B cell (primary cell): Measurements from ENCODE around the gene ZNF326. TPM values are rescaled to one million over a fixed set of nuclear protein-coding genes. Genes with fewer than 3 reads are reported as not detected.

ENCODE experiments used
- ATAC-seq: fragments of 200-7000 bp; cut with Tn5 transposase; one replicate; pipeline ENCODE4 v1.10.0; 2021; ENCODE audit warnings: low read depth, mild to moderate bottlenecking, moderate number of reproducible peaks, moderate library complexity
- CTCF ChIA-PET: fragments of 350-600 bp; sonication (Branson Sonifier 250); formaldehyde crosslinking; loops from one replicate; lab custom pipeline; 2021; ENCODE audit warnings: antibody characterized with exemption, inconsistent platforms; lab: Charles Lee
- POLR2A ChIA-PET: fragments of 350-600 bp; sonication (Branson Sonifier 250); formaldehyde crosslinking; loops from one replicate; lab custom pipeline; 2021; ENCODE audit warnings: antibody characterized with exemption; lab: Charles Lee
- DNase-seq: peaks from one replicate; pipeline ENCODE4 v3.0.0; 2013
- H2AFZ ChIP-seq: 2 replicates; pipeline ENCODE4 v1.6.1; 2012; ENCODE audit warnings: mild to moderate bottlenecking, low read depth, low read length; ENCODE audit not compliant: insufficient read depth, poor library complexity, severe bottlenecking
- H3K27ac ChIP-seq, 2 donors: 1 replicate in 1 of 2; 2 replicates in 1 of 2; pipeline ENCODE4 v1.5.1; 2012 to 2013; ENCODE audit warnings: low read length in 2 of 2, mild to moderate bottlenecking in 2 of 2, moderate library complexity in 1 of 2
- H3K27me3 ChIP-seq, 4 experiments: fragments of 200-600 bp in 1 of 4; sonication (generic) in 1 of 4; replicated peaks in 1 of 4; 1 replicate in 2 of 4; 2 replicates in 2 of 4; pipeline versions ENCODE4 v1.6.1 to v1.7.0; 2013 to 2016; ENCODE audit warnings: low read length in 3 of 4, mild to moderate bottlenecking in 2 of 4, mixed read lengths in 1 of 4, moderate library complexity in 1 of 4; ENCODE audit not compliant: insufficient read depth in 4 of 4, control insufficient read depth in 3 of 4; ENCODE audit errors: control extremely low read depth in 1 of 4
- H3K36me3 ChIP-seq, 2 experiments: replicated peaks in 1 of 2; 1 replicate in 1 of 2; 2 replicates in 1 of 2; pipeline versions ENCODE4 v1.6.1 to v1.7.1; 2013; ENCODE audit warnings: low read length in 1 of 2; ENCODE audit not compliant: insufficient read depth in 2 of 2, control insufficient read depth in 1 of 2; ENCODE audit errors: control extremely low read depth in 1 of 2, extremely low read depth in 1 of 2
- H3K4me1 ChIP-seq, 2 donors: fragments of 200-600 bp in 1 of 2; sonication (generic) in 1 of 2; 1 replicate in 1 of 2; 2 replicates in 1 of 2; pipeline versions ENCODE4 v1.5.1 to v1.6.1; 2013 to 2017; ENCODE audit warnings: low read length in 2 of 2; ENCODE audit not compliant: control insufficient read depth in 2 of 2, insufficient read depth in 2 of 2
- H3K4me2 ChIP-seq: replicated peaks from 2 replicates; pipeline ENCODE3; 2012; ENCODE audit warnings: mild to moderate bottlenecking, low read depth, low read length; ENCODE audit not compliant: poor library complexity, severe bottlenecking
- H3K4me3 ChIP-seq, 5 experiments: fragments of 200-600 bp in 1 of 5; sonication (generic) in 1 of 5; 1 replicate in 3 of 5; 2 replicates in 2 of 5; pipeline versions ENCODE4 v1.5.1 to v1.7.0; 2011 to 2016; ENCODE audit warnings: low read length in 4 of 5, mild to moderate bottlenecking in 4 of 5, low read depth in 2 of 5, control low read depth in 1 of 5, moderate library complexity in 1 of 5; ENCODE audit not compliant: insufficient read depth in 1 of 5; ENCODE audit errors: control extremely low read depth in 1 of 5, extremely low read depth in 1 of 5
- H3K79me2 ChIP-seq: fragments of 200-600 bp; sonication (generic); one replicate; pipeline ENCODE4 v1.6.0; 2016; ENCODE audit warnings: low read length; ENCODE audit not compliant: control insufficient read depth, insufficient read depth
- H3K9ac ChIP-seq: fragments of 200-600 bp; sonication (generic); 2 replicates; pipeline ENCODE4 v1.6.1; 2017; ENCODE audit warnings: mild to moderate bottlenecking, low read length, moderate library complexity
- H3K9me3 ChIP-seq, 3 donors: one replicate each; pipeline versions ENCODE4 v1.6.1 to v1.7.1; 2013; ENCODE audit warnings: low read length in 2 of 3; ENCODE audit not compliant: control insufficient read depth in 2 of 3, insufficient read depth in 1 of 3; ENCODE audit errors: control extremely low read depth in 1 of 3
- H4K20me1 ChIP-seq: 2 replicates; pipeline ENCODE4 v1.6.0; 2012; ENCODE audit warnings: mild to moderate bottlenecking, low read length; ENCODE audit not compliant: insufficient read depth, control insufficient read depth, poor library complexity, severe bottlenecking
- H3K27ac Mint-ChIP-seq: one replicate; pipeline ENCODE4 v1.8.0; 2021; ENCODE audit warnings: mixed read lengths
- H3K27me3 Mint-ChIP-seq: one replicate; pipeline ENCODE4 v1.8.0; 2021; ENCODE audit warnings: mixed read lengths
- H3K4me1 Mint-ChIP-seq: one replicate; pipeline ENCODE4 v1.8.0; 2021; ENCODE audit warnings: mixed read lengths
- H3K4me3 Mint-ChIP-seq: one replicate; pipeline ENCODE4 v1.8.0; 2021; ENCODE audit warnings: mixed read lengths
- H3K9me3 Mint-ChIP-seq: one replicate; pipeline ENCODE4 v1.8.0; 2022; ENCODE audit warnings: mixed read lengths; ENCODE audit not compliant: insufficient read depth
- CTCF ChIP-seq: fragments of 200-600 bp; IDR thresholded peaks from one replicate; pipeline ENCODE4 v1.8.0; 2022; ENCODE audit warnings: antibody characterized with exemption, mild to moderate bottlenecking
- EZH2 ChIP-seq: IDR thresholded peaks from 2 replicates; pipeline ENCODE4 v1.6.1; 2012; ENCODE audit warnings: borderline replicate concordance, low read depth, mild to moderate bottlenecking, moderate library complexity, low read length; ENCODE audit not compliant: insufficient read depth, poor library complexity, severe bottlenecking
- WGBS: methylation state at CpG from one replicate; pipeline ENCODE4 v1.1.5; 2013; ENCODE audit warnings: missing lambda C conversion rate; ENCODE audit not compliant: insufficient coverage; 5-methylcytosine and 5-hydroxymethylcytosine counted together
- intact Hi-C: fragments of 100-400 bp; cut with micrococcal nuclease; formaldehyde crosslinking; loops from one replicate; pipeline ENCODE4 v1.10.0; 2022
- polyA plus RNA-seq: library from polyadenylated mRNA; depleted of rRNA; stranded (reverse); fragments of >200 nt; gene quantifications from 2 replicates; pipeline ENCODE4 v1.2.3, GENCODE V29; 2012
- total RNA-seq, 2 donors: library from RNA; stranded (reverse); fragments of 120-200 nt in 1 of 2; gene quantifications; 1 replicate in 1 of 2; 2 replicates in 1 of 2; pipeline versions ENCODE4 v1.2.3 to v1.2.4, GENCODE V29; 2013 to 2022

Gene ZNF326
- total and polyA plus RNA-seq, 2 donors (not counting 1 experiment from before 2014, with no cell fraction given), result 6.1 to 34.1 TPM

- no peaks in the 10 kb centered on the region for H3K79me2 ChIP-seq
- DNase-seq (no peak), ATAC-seq (no peak)
- peaks cover 41% of the 10 kb centered on the region for H3K27me3 Mint-ChIP-seq
- H3K4me3 ChIP-seq, result no peak overlapping the region
- no peaks in the 10 kb centered on the region for H3K4me1 ChIP-seq
- no peaks in the 10 kb centered on the region for H3K9me3 Mint-ChIP-seq
- WGBS, result 100% methylated on average over 2 of the region's 5 CpGs
- no peak overlapping the region for H3K27ac Mint-ChIP-seq
- H3K27ac ChIP-seq, result no peak overlapping the region
- ChIA-PET CTCF (no interaction called here), POLR2A (no interaction called here)
- H3K9me3 ChIP-seq, result peaks cover 0 to 1% (median 0%) of the 10 kb centered on the region in 3 donors
- no peak for TF ChIP-seq CTCF
- no peak for TF ChIP-seq EZH2
- H3K4me2 ChIP-seq, result no peak overlapping the region
- no peak overlapping the region for H3K9ac ChIP-seq
- peaks cover 0 to 6% (median 1%) of the 10 kb centered on the region in 4 experiments for H3K27me3 ChIP-seq
- intact Hi-C loops, result no loop called here
- no peak overlapping the region for H2AFZ ChIP-seq
- no peak overlapping the region for H3K4me3 Mint-ChIP-seq
- no peaks in the 10 kb centered on the region for H3K36me3 ChIP-seq
- H3K4me1 Mint-ChIP-seq, result no peaks in the 10 kb centered on the region
- H4K20me1 ChIP-seq, result no peaks in the 10 kb centered on the region
These were observed 73.8 kb downstream of the ZNF326 start for GRCh38 chr1:90068611-90069280.

GRCh38 chr1:90074137-90074536 lies 79.2 kb downstream of the ZNF326 start:
- Histone ChIP-seq H3K9ac (no peak overlapping the region), H3K4me1 (peaks cover 0 to 3% of the 10 kb centered on the region in 2 donors), H3K79me2 (no peaks in the 10 kb centered on the region), H3K4me2 (no peak overlapping the region), H3K27ac (no peak overlapping the region), H3K27me3 (peaks cover 0 to 5% (median 2%) of the 10 kb centered on the region in 4 experiments), H4K20me1 (no peaks in the 10 kb centered on the region), H3K36me3 (no peaks in the 10 kb centered on the region), H3K4me3 (no peak overlapping the region), H3K9me3 (peaks cover 0 to 3% (median 0%) of the 10 kb centered on the region in 3 donors), H2AFZ (no peak overlapping the region)
- TF ChIP-seq CTCF (no peak), EZH2 (no peak)
- intact Hi-C loops, result no loop called here
- Mint-ChIP-seq H3K4me3 (peak overlapping the region; percentile 16), H3K27me3 (peaks cover 24% of the 10 kb centered on the region), H3K4me1 (peaks cover 2% of the 10 kb centered on the region), H3K9me3 (no peaks in the 10 kb centered on the region), H3K27ac (no peak overlapping the region)
- ChIA-PET CTCF (no interaction called here), POLR2A (no interaction called here)
- DNase-seq (no peak), ATAC-seq (no peak)
- WGBS, result 25% methylated on average over 4 of the region's 5 CpGs
